Upper lobe of left lung (tissue), 6 donors: ENCODE data around the gene COTL1. TPM values are rescaled to one million over a fixed set of nuclear protein-coding genes. Genes with fewer than 3 reads are reported as not detected.

ENCODE experiments used
- ATAC-seq, 2 donors: fragments of 200-7000 bp; cut with Tn5 transposase; one replicate each; pipeline ENCODE4 v1.9.1; 2022; ENCODE audit warnings: mild to moderate bottlenecking in 2 of 2, moderate library complexity in 2 of 2; ENCODE audit not compliant: low FRiP score in 2 of 2
- DNase-seq, 2 donors: peaks; one replicate each; pipeline ENCODE4 v3.0.0-alpha.2; 2019 to 2020
- H3K27ac ChIP-seq, 4 donors: fragments of 200-600 bp; sonication (generic); one replicate each; pipeline ENCODE4 v1.5.1; 2016 to 2019
- H3K27me3 ChIP-seq, 4 donors: fragments of 200-600 bp; sonication (generic); one replicate each; pipeline ENCODE4 v1.5.1; 2017 to 2019
- H3K36me3 ChIP-seq, 4 donors: fragments of 200-600 bp; sonication (generic); one replicate each; pipeline ENCODE4 v1.5.1; 2016 to 2019
- H3K4me1 ChIP-seq, 4 donors: fragments of 200-600 bp; sonication (generic); one replicate each; pipeline ENCODE4 v1.5.1; 2018 to 2019
- H3K4me3 ChIP-seq, 4 donors: fragments of 200-600 bp; sonication (generic); one replicate each; pipeline ENCODE4 v1.5.1; 2017 to 2019; ENCODE audit warnings: mild to moderate bottlenecking in 2 of 4, moderate library complexity in 1 of 4
- H3K9me3 ChIP-seq, 4 donors: fragments of 200-600 bp; sonication (generic); one replicate each; pipeline ENCODE4 v1.5.1; 2018 to 2019
- CTCF ChIP-seq, 6 experiments: fragments of 450-650 bp in 4 of 6; fragments of 200-600 bp in 2 of 6; sonication (generic) in 2 of 6; IDR thresholded peaks; one replicate each; pipeline ENCODE4 v1.5.1; 2016 to 2019; ENCODE audit warnings: antibody characterized with exemption in 6 of 6
- EP300 ChIP-seq, 4 donors: sonication (generic); formaldehyde crosslinking; IDR thresholded peaks; one replicate each; pipeline ENCODE4 v1.5.1; 2017; ENCODE audit warnings: antibody characterized with exemption in 4 of 4, control low read depth in 2 of 4
- POLR2A ChIP-seq, 4 donors: fragments of 450-650 bp; IDR thresholded peaks; one replicate each; pipeline ENCODE4 v1.5.1; 2016 to 2017; ENCODE audit warnings: antibody characterized with exemption in 4 of 4, mild to moderate bottlenecking in 2 of 4
- POLR2AphosphoS5 ChIP-seq, 2 donors: sonication (generic); formaldehyde crosslinking; IDR thresholded peaks; one replicate each; pipeline ENCODE4 v1.5.1; 2017; ENCODE audit warnings: antibody characterized with exemption in 2 of 2
- WGBS, 2 donors: methylation state at CpG; one replicate each; pipeline ENCODE4 v1.1.5; 2017 to 2018; 5-methylcytosine and 5-hydroxymethylcytosine counted together
- total RNA-seq, 6 donors: library from RNA; depleted of rRNA in 4 of 6; stranded (reverse); fragments of >200 nt in 4 of 6; gene quantifications; one replicate each; pipeline versions ENCODE4 v1.1.0 to v1.2.1, GENCODE V29; 2016 to 2021
- donor health status: DM: no; HTN: no; CAD: no; lungs with moderate emphysema.
- donor health status: DM: no; HTN: yes; CAD: no; lungs with severe emphysema.

The COTL1 gene
- total RNA-seq, 6 donors from 2014 or later = 31.6 to 256 (median 75.6) TPM

- DNase-seq = peak; percentile 68 to 96
Observed at GRCh38 chr16:84647828-84648594, 30.1 kb upstream of the COTL1 start, which contains the start of gene KLHL36. TSS of gene KLHL36 (plus strand) at chr16:84648511. CDS start at chr16:84650868, 2,357 bp downstream.

GRCh38 chr16:84643674-84644073 is 25.8 kb upstream of the COTL1 start:
- ATAC-seq (no peak), DNase-seq (no peak)
- TF ChIP-seq EP300 (IDR thresholded peaks at IDR 0.05) (no peak), POLR2AphosphoS5 (IDR thresholded peaks at IDR 0.05) (no peak), CTCF (IDR thresholded peaks at IDR 0.05) (no peak)
- Histone ChIP-seq H3K36me3 (no peaks in the 10 kb centered on the region), H3K4me1 (peaks cover 20 to 33% (median 28%) of the 10 kb centered on the region in 4 donors), H3K27me3 (no peaks in the 10 kb centered on the region), H3K9me3 (no peaks in the 10 kb centered on the region), H3K4me3 (no peak overlapping the region), H3K27ac (peak overlapping the region in 2 of 4 donors; percentile 37 to 52)
- WGBS, 2 donors = 77 to 83% methylated on average over 3 to 4 of the region's 4 CpGs

More at GRCh38 chr16:84647828-84648594, 30.1 kb upstream of the COTL1 start, which contains the start of gene KLHL36:
- peak within 1 kb of the TSS; percentile 72 to 100 (median 80) for H3K4me3 ChIP-seq
- 20 to 21% methylated on average over 17 to 19 of the region's 77 CpGs for WGBS, 2 donors
- TF ChIP-seq EP300 (IDR thresholded peaks at IDR 0.05) (no peak), POLR2A (IDR thresholded peaks at IDR 0.05) (peak in 1 of 4 donors; percentile 32), POLR2AphosphoS5 (IDR thresholded peaks at IDR 0.05) (peak; percentile 24 to 33), CTCF (IDR thresholded peaks at IDR 0.05) (peak in 2 of 6 experiments; percentile 18 to 23)
- H3K36me3 ChIP-seq = peaks cover 0 to 24% (median 17%) of the 10 kb centered on the region in 4 donors
- H3K27ac ChIP-seq = peak within 1 kb of the TSS; percentile 81 to 93 (median 85)
- peaks cover 23 to 35% (median 28%) of the 10 kb centered on the region in 4 donors for H3K4me1 ChIP-seq
- no peaks in the 10 kb centered on the region for H3K9me3 ChIP-seq
- no peaks in the 10 kb centered on the region for H3K27me3 ChIP-seq
- peak; percentile 54 to 93 for ATAC-seq

- no peak overlapping the region for H3K4me3 ChIP-seq
- H3K4me1 ChIP-seq = peaks cover 20 to 33% (median 28%) of the 10 kb centered on the region in 4 donors
- no peaks in the 10 kb centered on the region for H3K36me3 ChIP-seq
- peak overlapping the region in 2 of 4 donors; percentile 37 to 52 for H3K27ac ChIP-seq
- TF ChIP-seq POLR2AphosphoS5 (IDR thresholded peaks at IDR 0.05) (peak in 1 of 2 donors; percentile 29), CTCF (IDR thresholded peaks at IDR 0.05) (no peak)
- DNase-seq (peak in 1 of 2 donors; percentile 40), ATAC-seq (peak; percentile 47 to 85)
- H3K27me3 ChIP-seq = no peaks in the 10 kb centered on the region
- H3K9me3 ChIP-seq = no peaks in the 10 kb centered on the region
- 46 to 59% methylated on average over 4 to 8 of the region's 8 CpGs for WGBS, 2 donors
Observed at GRCh38 chr16:84643180-84643583, 25.3 kb upstream of the COTL1 start.

- Histone ChIP-seq H3K4me3 (no peak overlapping the region), H3K9me3 (no peaks in the 10 kb centered on the region), H3K27ac (peak overlapping the region; percentile 6 to 37 (median 13)), H3K27me3 (no peaks in the 10 kb centered on the region), H3K36me3 (no peaks in the 10 kb centered on the region), H3K4me1 (peaks cover 11 to 24% (median 19%) of the 10 kb centered on the region in 4 donors)
- TF ChIP-seq EP300 (IDR thresholded peaks at IDR 0.05) (no peak), POLR2AphosphoS5 (IDR thresholded peaks at IDR 0.05) (no peak), CTCF (IDR thresholded peaks at IDR 0.05) (no peak), POLR2A (IDR thresholded peaks at IDR 0.05) (no peak)
- no peak for DNase-seq
- 83 to 91% methylated on average over 6 of the region's 6 CpGs for WGBS, 2 donors
- ATAC-seq = no peak
Observed at GRCh38 chr16:84641643-84642358, 23.9 kb upstream of the COTL1 start.
